ENCODE results near the gene BBIP1.

BBIP1 gene, protein sequence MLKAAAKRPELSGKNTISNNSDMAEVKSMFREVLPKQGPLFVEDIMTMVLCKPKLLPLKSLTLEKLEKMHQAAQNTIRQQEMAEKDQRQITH

DNA sequence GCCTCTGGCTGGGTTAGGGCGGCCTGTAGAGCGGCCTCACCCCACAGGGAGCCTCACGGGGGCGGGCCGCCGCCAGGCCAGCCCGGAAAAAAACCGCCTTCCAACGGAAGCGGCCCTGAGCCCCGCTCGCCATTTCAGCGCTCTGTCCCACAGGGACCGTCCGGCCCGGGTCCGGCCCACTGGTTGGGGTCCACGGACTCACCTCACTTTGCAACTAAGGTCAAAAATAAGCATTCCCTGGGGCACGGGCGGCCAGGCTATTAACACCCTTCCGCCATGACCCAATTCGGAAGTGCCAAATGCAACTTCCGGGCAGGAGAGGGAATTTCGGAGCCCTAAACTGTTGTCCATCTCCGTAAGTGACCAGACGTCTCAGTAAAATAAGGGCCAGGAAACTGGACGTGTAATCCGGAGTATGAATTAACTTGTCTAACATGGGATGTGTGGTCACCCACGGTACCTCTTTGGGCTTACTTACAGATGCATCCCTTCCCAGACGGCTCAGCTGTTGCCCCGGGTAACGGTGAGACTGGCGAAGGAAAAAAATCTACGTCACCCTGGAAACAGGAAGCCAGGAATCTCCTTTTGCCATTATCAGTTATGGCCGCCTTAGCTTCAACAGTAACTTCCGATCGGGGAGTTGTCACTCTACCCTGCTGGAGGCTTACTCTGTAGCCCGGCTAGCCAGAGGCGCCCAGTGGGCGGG is at the start of gene BBIP1:
TSS of gene BBIP1 (minus strand) at position 538 of the 706 bp plus-strand sequence. CDS start 1,023 bp downstream, outside the sequence.
- DNase-seq (ENCODE audit: low read depth), result peak; percentile 100

DNA sequence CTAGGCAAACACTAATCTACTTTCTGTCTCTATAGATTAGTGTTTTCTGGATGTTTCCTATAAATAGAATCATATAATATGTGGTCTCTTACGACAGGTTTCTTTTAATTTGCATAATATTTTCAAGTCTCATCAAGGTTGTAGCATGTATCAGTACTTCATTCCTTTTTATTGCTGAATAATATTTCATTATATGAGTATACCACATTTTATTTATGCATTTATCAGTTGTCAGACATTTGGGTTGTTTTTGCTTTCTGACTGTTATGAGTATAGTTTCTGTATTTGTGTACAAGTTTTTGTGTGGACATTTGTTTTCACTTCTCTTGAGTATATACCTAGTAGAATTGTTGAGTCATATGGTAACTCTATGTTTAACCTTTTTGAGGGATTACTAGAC is 48.7 kb upstream of the BBIP1 start:
- DNase-seq (ENCODE audit: low read depth), result no peak

DNA sequence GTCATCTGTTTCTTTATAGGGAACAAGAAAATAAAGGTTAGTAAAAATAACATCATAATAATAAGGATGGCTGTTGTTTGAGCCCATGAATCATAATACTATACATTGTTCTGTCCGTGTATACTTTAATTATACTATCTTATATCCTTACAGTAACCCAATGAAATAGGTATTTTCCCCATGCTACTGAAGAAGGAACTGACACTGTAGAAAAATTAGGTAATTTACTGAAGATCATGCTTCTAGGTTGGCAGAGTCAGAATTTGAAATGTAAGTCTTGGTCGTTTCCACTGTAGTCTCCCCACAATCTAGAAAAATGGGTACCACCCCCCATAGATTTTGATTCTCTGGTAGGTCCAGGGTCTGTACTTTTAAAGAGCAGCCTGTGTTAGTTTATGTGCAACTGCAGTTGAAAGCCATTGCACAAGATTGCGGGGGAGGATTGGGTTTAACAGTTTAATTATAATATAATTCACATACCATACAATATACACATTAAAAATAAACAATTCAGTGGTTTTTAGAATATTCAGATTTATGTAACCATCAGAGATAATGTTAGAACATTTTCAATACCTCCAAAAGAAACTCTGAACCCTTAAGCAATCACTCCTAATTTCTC is 48.1 kb upstream of the BBIP1 start:
- DNase-seq (ENCODE audit: low read depth), result no peak

DNA sequence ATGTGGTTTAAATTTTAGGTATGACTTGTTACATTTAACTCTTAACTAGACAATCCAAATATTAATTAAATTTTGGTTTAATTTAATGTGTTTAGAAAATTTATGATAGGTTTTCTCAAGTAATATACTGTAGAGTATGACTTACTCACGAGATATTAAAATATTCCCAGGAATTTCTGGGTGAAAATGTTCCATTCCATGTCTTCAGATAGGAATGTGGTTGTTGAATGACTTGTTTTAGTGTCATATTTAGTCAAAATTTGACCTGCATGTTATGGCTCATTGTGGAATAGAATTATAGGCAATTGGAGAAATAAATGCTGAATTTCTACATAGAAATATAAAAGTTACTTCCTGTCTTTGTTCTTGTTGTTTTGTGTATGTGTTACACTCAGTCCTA is 47.2 kb upstream of the BBIP1 start:
- DNase-seq (ENCODE audit: low read depth), result no peak

DNA sequence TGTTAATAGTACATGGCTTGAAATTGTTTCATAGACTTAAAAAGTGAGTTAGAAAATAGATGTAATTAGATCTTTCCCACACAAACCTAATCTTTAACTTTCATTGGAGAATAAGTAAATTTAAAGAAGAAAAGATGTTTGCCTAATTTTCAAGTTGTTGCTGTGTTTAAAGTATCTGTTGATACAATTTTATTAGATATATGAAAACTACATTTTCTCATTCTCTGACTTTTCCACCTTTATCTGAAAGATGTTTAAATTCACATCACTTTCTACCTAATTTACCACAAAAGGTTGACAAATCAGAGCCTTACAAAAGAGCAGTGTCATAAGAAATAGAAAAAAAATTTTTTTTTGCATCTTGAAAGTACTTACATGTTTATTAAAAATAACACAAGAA is 46.2 kb upstream of the BBIP1 start:
- no peak for DNase-seq (ENCODE audit: low read depth)

DNA sequence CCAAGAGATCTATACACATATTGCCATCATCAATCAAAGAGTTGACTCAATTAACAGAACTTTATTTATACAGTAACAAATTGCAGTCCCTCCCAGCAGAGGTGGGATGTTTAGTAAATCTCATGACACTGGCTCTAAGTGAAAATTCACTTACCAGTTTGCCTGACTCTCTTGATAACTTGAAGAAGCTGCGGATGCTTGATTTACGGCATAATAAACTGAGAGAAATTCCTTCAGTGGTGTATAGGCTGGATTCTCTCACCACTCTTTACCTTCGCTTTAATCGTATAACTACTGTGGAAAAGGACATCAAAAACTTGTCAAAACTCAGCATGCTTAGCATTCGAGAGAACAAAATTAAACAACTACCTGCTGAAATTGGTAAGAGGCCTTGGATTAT is 45.7 kb upstream of the BBIP1 start:
- DNase-seq (ENCODE audit: low read depth), result no peak

DNA sequence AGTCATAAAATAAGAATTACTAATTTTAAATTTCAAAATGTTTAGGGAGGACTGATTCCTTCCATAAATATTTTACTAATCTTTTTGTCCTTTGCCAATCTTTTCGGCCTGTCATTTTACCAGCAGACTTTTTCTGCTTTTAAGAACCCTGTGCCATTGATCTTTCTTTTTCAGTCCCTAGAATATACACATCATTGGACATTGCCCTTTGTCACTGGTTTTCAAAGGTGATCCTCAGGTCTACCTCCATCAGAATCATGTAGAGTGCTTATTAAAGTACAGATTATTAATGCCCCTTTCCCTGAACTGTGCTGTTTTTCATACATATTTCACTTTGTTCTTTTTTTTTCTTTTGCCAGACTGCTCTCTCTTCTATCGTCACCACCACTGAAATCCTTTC is 44.2 kb upstream of the BBIP1 start:
- no peak for DNase-seq (ENCODE audit: low read depth)

DNA sequence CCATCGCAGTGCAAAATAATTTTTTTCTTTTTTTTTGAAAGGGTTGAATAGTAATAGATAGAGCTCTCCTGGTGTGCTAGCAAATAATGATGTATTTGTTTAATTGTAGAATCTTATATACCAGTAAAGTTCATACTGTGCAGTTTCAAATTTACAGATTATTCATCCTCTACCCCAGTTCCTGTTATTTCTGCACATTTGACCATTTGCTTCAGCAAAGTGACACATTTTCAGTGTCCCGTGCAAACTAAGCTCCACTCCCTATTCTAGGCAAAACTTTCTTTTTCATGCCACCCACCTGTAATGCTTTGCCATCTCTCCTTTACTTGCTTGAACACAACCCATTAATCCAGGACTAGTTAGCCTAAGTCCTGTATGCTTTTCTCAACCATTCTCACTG is 43.5 kb upstream of the BBIP1 start:
- no peak for DNase-seq (ENCODE audit: low read depth)

DNA sequence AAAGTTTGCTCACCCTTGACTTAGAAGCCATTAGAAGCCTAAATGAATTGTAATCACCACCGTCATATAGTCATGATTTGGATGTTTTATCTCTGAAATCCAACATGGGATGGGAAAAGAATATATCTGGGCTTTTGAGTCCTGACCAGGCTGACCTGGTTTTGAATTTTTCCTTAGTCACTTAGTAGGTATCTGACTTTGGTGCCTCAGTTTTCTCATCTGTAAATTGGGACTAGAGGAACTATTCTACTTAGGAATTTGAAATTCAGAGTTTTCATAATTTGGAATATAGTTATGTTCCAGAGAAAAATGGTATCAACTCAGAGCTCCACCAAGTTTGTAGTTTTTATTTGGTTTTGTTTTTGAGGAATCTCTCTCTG is 41.3 kb upstream of the BBIP1 start:
- no peak for DNase-seq (ENCODE audit: low read depth)

DNA sequence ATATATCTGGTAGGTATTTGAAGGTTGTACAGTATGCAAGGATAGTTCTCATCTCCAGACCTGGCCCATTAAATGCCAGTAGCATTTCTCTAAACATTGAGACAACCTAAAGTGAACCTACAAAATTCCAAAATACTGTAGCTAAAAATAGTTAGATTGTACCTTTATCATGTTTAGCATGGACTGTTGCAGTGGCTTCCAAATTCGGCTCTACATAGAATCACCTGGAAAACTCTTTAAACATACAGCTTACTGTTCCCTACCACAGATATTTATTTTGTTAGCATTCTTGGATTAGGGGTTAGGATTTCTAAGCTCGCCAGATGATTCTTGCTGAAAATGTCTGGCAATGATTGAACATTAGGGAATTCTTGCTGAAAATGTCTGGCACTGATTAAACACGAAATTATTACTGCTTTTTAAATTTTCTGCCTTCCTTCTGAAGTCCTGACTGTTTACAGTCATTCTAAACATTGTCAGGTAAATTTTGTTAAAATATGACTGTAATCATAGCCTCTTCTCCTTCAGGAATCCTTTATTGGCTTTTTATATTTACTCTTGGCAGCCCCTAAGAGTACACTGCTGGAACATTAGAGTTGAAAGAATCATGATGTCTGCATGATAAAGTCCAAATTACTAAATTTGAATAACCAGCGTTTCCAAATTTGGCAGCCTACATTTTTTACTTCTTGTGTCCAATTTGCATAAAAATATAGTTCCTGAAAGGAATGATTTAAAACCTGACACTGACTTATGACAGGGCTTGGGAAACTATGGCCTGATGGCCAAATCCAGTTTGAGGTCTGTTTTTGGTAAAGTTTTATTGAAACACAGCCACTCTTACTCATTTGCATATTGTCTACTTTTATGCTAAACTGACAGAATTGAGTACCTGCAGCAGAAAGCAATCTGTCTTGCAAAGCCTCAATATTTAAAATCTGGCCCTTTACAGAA is 40.7 kb upstream of the BBIP1 start:
- DNase-seq (ENCODE audit: low read depth), result no peak

DNA sequence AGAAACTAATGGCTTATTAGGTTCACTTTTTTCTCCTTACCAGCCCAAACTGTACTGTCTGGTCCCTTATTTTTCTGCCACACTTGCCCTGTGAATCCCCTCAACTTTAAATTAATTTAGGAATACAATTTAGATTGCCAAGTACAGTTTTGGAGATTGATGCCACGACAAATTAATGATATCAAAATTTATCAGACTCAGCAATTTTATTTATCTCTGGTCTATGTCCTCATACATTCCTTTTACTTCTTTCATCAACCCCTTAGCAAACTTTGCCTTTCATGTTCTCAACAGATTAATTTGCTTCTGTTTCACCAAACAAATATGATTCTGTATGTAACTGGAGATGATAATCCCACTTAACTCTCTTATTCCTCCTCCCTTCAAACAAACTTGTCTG is 38.6 kb upstream of the BBIP1 start:
- DNase-seq (ENCODE audit: low read depth), result no peak

DNA sequence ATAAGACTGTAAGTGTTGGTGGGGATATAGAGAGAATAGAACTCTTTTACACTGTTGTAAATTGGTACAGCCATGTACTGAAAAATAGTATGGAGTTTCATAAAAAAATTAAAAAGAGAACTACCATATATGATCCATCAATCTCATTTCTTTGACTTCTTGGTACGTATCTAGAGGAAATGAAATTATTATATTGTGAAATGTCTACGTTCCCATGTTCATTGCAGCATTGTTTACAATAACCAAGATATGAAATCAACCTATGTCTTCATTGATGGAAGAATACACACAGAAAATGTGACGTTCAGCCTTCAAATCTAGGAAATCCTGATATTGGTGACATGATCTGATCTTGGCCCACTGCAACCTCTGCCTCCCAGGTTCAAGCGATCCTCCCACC is 32.4 kb upstream of the BBIP1 start:
- no peak for DNase-seq (ENCODE audit: low read depth)

DNA sequence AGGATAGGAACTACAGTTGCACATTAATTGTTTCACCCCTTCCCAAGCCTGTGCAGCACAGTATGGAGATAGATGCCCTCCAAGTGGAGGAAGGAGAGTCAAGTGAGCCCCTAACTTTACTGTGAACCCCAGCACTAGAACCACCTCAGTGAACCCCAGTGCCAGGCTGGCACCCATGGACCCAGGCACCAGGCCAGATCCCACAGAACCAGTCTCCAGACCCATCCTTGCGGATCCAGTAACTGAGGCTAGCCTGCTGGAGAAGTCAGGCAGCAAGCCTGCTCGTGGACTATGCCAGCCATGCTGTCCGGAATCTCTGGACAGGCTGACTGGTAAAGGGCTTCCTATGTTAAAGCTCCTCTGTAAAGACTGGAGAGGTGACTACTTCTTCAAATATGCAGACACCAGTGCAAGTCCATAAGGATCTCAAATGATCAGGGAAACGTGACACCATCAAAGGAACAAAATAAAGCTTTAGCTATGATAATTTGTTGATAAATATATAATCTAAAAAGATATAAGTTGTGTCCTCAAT is 28.1 kb upstream of the BBIP1 start:
- no peak for DNase-seq (ENCODE audit: low read depth)

DNA sequence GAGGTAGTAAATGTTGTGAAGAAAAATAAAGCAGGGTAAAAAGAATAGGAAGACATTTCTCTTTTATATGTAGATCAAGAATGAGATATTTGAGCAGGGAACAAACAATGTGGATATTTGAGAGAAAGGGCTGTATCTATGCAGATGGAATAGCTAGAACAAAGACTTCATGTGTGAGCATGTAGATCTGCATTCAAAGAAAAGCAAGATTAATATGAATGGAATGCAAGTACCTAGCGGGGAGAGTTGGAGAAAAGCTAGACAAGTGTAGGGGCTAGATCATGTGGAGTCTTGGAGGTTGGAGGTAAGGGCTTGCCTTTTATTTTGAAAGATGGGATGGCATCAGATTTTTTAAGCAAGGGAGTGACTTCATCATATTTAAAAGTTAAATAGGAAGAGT is 27.5 kb upstream of the BBIP1 start:
- DNase-seq (ENCODE audit: low read depth), result no peak

DNA sequence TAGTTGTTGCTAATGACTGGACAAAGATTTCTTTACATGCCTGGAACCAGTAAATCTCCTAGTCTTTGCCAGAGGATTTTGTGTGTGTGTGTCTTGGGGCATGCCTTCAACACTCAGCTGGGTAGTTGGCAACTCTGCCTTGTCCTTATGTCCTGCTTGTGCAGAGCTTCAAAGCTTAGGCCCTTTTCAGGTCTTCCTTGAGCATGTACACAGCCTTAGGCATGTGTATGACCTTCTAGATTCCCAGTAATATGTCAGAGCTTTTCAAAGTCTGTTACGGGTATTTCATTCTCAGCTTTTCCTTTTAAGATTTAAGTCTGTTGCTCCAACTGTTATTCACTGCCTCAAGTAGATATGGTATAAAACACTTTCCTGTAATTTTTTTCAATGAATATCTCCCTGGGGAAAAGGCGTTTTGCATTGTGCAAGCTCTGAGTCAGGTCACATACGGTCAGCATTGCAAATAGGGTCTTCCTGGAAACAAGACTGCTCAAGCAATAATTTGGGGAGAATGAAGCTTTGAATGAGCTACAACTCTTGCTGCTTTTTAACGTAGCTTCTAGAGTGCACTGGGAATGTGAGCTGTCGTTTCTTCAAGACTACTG is 25.9 kb upstream of the BBIP1 start:
- DNase-seq (ENCODE audit: low read depth), result peak; percentile 58

DNA sequence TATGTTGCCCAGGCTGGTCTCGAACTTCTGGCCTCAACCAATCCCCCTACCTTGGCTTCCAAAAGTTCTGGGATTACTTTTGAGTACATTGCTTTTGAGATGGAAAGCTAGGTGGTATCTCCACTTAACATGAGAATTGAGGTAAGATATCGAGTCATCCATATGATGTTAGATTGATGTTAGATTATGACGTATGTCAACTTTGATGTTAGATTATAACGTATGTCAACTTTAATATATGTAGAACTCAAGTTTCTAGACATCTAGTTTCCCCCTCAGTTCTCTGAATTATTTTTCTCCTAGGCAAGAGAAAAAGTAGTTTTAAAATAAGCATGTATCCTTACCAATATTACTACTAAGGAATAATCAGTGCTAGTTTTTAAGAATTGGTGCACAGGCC is 20.4 kb upstream of the BBIP1 start:
- no peak for DNase-seq (ENCODE audit: low read depth)

DNA sequence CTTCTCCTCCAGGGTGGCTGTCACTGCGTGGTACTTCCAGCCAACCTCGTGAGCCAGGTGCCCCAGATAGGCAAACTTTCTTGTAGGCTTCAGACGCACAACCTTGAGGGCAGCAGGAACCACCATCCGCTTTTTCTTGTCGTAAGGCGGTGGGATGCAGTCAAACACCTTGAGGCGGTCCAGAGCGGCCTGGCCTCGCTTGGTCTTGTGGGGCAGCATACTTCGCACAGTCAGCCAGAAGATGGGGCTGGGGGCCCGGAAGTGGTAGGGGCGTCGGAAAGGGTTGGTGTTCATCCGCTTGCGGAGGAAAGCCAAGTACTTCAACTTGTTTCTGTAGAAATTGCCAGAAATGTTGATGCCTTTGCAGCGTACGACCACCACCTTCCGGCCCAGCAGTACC is 17.8 kb upstream of the BBIP1 start:
- DNase-seq (ENCODE audit: low read depth), result no peak

DNA sequence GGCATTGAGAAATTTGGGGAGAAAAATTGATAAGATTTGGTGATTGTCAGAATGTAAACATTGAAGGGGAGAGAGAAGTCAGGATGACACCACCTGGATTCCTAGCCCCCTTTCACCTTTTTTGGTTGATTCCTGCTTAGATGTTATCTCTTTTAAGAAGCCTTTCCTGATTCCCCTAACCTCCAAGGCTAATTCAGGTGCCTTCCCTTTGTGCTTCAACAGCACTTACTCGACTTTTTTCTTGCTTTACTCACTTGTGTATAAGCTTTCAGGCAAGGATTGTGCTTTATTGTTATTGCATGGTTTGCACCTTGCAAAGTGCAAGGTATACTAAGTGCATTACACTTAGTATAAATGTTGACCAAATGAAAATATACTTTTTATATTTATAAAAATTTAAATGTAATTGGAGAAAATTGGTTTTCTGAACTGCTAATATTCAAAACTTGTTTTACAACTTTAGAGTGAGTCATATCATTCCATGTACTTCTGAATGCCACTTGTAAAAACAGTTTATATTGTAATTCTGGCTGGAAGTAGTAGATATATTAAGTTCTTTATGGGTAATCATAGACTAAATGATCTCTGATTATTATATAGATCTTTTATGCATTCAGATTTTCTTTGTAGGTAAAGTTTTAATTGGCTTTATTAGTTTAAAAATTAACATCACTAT is 13.7 kb upstream of the BBIP1 start:
- DNase-seq (ENCODE audit: low read depth), result no peak

DNA sequence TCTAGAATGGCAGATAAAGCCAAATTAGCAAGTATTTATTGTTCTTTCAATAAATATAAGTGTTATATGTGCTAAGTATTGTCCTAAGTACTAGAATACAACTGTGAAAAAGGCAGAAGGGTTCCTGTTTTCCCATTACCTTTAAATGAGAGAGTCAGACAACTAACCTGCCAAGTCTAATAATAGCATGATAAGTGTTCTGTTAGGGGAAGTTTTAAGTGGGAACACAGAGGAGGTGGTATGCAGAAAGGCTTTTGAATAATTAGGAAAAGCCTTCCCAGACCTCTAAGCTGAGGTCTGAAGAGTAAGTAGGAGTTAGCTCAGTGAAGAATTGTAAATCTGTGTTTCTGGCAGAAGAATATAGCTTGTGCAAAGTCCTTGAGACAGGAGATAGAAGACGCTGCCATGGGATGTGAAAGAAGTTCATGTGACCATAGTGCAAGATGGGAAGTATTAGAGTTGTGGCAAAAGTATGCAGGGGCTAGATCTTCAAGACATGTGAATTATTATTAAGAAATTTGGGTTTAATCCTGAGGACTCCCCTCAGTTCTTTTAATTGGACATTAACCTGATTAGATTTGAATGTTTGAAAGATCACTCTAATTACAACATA is 12.9 kb upstream of the BBIP1 start:
- no peak for DNase-seq (ENCODE audit: low read depth)

DNA sequence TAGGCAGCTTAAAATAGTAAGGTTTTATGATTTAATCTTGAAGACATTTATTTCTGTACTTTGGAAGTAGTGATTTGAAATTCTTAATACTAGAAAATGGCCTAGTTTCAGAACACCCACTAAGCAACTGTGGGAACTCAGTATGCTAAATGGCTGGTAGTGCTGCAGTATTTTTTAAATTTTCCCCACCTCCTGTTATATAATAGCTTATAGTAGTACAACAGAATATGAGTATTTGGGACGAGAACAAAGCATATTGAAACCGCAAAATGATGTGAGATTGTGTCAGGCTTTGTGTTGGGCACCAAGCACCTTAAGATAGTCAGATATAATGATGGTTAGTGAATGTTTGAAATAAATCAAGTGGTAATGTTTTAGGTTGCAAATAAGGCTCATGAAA is 8.5 kb upstream of the BBIP1 start:
- DNase-seq (ENCODE audit: low read depth), result no peak

DNA sequence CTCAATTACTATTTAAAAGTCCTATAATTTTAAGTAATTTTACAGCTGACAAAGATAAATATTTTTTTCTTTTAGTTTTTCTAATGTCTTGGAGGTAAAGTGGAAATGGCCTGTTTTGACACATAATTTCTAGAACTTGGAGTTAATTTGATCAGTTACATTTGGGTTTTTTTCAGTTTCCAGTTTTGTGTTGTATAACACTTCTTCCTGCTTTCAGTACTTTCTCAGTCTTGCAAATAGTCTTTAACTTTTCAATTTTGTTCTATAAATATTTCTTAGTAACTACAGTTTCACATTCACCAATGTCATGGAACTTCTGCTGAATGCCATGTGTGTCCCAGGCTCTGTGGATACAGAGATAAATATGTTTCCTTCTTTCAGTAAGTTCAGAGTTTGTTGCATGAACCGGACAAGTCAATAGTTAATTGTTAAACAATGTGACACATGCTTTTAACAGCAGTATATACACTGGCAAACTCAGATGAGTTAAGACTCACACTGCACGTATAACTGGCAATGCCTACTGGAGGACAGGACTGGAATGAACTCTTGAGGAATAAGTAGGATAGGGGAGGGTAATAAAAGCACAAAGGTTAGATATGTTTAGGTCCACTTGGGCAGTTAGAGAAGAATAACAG is 5.0 kb upstream of the BBIP1 start:
- no peak for DNase-seq (ENCODE audit: low read depth)

Measured in fibroblast of the conjunctiva (primary cell).